KMS-11 (cell line): Measurements from ENCODE around the gene PIGR.

ENCODE experiments used
- H2AFZ ChIP-seq: fragments of 200-600 bp; sonication (generic); 2 replicates; pipeline ENCODE4 v1.6.1; 2016; ENCODE audit warnings: antibody characterized with exemption, mixed run types, low read depth
- H3K27ac ChIP-seq: fragments of 200-600 bp; sonication (generic); 2 replicates; pipeline ENCODE4 v1.6.1; 2016; ENCODE audit warnings: mild to moderate bottlenecking, mixed run types
- H3K27me3 ChIP-seq: fragments of 200-600 bp; sonication (generic); 2 replicates; pipeline ENCODE4 v1.6.1; 2017; ENCODE audit warnings: mild to moderate bottlenecking, low read depth, mixed run types, moderate library complexity; ENCODE audit not compliant: insufficient read depth
- H3K36me3 ChIP-seq: fragments of 200-600 bp; sonication (generic); 2 replicates; pipeline ENCODE4 v1.6.1; 2017; ENCODE audit warnings: mild to moderate bottlenecking, mixed run types; ENCODE audit not compliant: insufficient read depth
- H3K4me1 ChIP-seq: fragments of 200-600 bp; sonication (generic); 2 replicates; pipeline ENCODE4 v1.6.1; 2016; ENCODE audit warnings: mild to moderate bottlenecking, low read depth, mixed run types; ENCODE audit not compliant: poor library complexity, severe bottlenecking
- H3K4me2 ChIP-seq: fragments of 200-600 bp; sonication (generic); 2 replicates; pipeline ENCODE4 v1.7.0; 2016; ENCODE audit warnings: mild to moderate bottlenecking, mixed run types
- H3K4me3 ChIP-seq: fragments of 200-600 bp; sonication (generic); IDR thresholded peaks from 2 replicates; pipeline ENCODE4 v1.6.1; 2017; ENCODE audit warnings: low read depth, low read length, mixed read lengths; ENCODE audit not compliant: insufficient read depth
- H3K79me2 ChIP-seq: fragments of 200-600 bp; sonication (generic); 2 replicates; pipeline ENCODE4 v1.6.1; 2016; ENCODE audit warnings: low read depth, mixed run types; ENCODE audit not compliant: insufficient read depth
- H3K9ac ChIP-seq: fragments of 200-600 bp; sonication (generic); 2 replicates; pipeline ENCODE4 v1.6.1; 2016; ENCODE audit warnings: mild to moderate bottlenecking, mixed run types
- H4K20me1 ChIP-seq: fragments of 200-600 bp; sonication (generic); 2 replicates; pipeline ENCODE4 v1.6.1; 2016; ENCODE audit warnings: mild to moderate bottlenecking, mixed run types; ENCODE audit not compliant: insufficient read depth
- TF ChIP-seq, protein P1 (sequence below): fragments of 200-600 bp; sonication (generic); conservative IDR thresholded peaks from 2 replicates; pipeline ENCODE4 v1.6.1; 2017; ENCODE audit warnings: low read depth, mild to moderate bottlenecking, antibody characterized with exemption, low read length, moderate library complexity, mixed read lengths

Gene PIGR, protein sequence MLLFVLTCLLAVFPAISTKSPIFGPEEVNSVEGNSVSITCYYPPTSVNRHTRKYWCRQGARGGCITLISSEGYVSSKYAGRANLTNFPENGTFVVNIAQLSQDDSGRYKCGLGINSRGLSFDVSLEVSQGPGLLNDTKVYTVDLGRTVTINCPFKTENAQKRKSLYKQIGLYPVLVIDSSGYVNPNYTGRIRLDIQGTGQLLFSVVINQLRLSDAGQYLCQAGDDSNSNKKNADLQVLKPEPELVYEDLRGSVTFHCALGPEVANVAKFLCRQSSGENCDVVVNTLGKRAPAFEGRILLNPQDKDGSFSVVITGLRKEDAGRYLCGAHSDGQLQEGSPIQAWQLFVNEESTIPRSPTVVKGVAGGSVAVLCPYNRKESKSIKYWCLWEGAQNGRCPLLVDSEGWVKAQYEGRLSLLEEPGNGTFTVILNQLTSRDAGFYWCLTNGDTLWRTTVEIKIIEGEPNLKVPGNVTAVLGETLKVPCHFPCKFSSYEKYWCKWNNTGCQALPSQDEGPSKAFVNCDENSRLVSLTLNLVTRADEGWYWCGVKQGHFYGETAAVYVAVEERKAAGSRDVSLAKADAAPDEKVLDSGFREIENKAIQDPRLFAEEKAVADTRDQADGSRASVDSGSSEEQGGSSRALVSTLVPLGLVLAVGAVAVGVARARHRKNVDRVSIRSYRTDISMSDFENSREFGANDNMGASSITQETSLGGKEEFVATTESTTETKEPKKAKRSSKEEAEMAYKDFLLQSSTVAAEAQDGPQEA

DNA sequence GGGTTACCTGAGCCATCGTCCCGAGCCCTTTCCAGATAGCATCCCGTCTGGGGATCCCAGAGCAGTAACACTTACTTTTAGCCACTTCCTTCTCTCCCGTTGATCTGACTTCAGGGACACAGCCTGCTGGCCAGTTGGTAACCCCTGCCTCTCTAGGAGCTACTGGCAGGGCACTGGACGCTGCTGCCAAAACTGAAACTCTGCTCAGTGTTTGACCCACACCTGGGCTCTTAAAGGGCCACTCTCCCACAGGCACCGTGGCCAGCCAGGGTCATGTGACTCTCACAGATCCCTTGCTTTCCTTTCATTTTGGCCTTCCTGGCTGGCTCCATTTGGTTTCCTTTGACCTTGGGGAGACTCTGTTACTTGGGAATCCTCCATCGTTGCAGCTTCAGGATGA lies at the start of gene PIGR:
Gene PIGR (minus strand): TSS at position 206 of the 400 bp plus-strand sequence. CDS start 5,935 bp downstream, outside the sequence.
- TF ChIP-seq, protein P1, sequence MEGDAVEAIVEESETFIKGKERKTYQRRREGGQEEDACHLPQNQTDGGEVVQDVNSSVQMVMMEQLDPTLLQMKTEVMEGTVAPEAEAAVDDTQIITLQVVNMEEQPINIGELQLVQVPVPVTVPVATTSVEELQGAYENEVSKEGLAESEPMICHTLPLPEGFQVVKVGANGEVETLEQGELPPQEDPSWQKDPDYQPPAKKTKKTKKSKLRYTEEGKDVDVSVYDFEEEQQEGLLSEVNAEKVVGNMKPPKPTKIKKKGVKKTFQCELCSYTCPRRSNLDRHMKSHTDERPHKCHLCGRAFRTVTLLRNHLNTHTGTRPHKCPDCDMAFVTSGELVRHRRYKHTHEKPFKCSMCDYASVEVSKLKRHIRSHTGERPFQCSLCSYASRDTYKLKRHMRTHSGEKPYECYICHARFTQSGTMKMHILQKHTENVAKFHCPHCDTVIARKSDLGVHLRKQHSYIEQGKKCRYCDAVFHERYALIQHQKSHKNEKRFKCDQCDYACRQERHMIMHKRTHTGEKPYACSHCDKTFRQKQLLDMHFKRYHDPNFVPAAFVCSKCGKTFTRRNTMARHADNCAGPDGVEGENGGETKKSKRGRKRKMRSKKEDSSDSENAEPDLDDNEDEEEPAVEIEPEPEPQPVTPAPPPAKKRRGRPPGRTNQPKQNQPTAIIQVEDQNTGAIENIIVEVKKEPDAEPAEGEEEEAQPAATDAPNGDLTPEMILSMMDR: no peak
- H4K20me1 ChIP-seq: no peaks in the 10 kb centered on the region
- H2AFZ ChIP-seq: no peak within 1 kb of the TSS
- no peak within 1 kb of the TSS for H3K9ac ChIP-seq
- no peaks in the 10 kb centered on the region for H3K4me1 ChIP-seq
- no peak within 1 kb of the TSS for H3K4me2 ChIP-seq
- no peaks in the 10 kb centered on the region for H3K27me3 ChIP-seq
- H3K4me3 ChIP-seq: no peak within 1 kb of the TSS
- no peaks in the 10 kb centered on the region for H3K36me3 ChIP-seq
- no peaks in the 10 kb centered on the region for H3K79me2 ChIP-seq
- no peak within 1 kb of the TSS for H3K27ac ChIP-seq

- Histone ChIP-seq H3K9ac (no peak overlapping the region), H2AFZ (no peak overlapping the region), H4K20me1 (no peaks in the 10 kb centered on the region; the same call in 1 of the 2 replicates), H3K4me3 (no peak overlapping the region), H3K4me2 (no peak overlapping the region), H3K36me3 (no peaks in the 10 kb centered on the region), H3K27ac (no peak overlapping the region), H3K4me1 (no peaks in the 10 kb centered on the region), H3K79me2 (no peaks in the 10 kb centered on the region), H3K27me3 (no peaks in the 10 kb centered on the region)
- TF ChIP-seq, protein P1: no peak
Observed at GRCh38 chr1:206992790-206993189, 46.5 kb upstream of the PIGR start.

DNA sequence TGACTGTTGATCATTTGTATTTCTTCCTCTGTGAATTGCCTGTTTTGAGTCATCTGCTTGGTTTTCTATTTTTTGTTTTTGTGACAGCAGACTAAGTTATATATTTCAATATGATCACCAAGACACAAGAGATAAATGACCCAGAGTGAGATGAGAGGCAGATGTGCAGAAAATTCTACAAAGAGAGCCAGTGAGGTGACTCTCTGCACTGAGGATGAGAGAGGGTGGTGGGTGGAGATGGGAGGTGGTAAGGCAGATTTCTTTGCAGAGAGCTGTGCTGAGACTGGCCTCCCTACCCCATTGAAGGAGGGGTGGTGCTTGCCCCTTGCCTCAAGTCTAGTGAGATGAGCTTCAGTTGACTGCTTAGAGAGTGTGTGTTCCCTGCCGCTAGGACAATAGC lies 41.6 kb upstream of the PIGR start:
- H2AFZ ChIP-seq: no peak overlapping the region
- H3K4me3 ChIP-seq: no peak overlapping the region
- H3K27me3 ChIP-seq: no peaks in the 10 kb centered on the region
- H3K36me3 ChIP-seq: no peaks in the 10 kb centered on the region
- no peak overlapping the region for H3K9ac ChIP-seq
- TF ChIP-seq, protein P1: no peak
- no peak overlapping the region for H3K27ac ChIP-seq
- no peak overlapping the region for H3K4me2 ChIP-seq
- H3K79me2 ChIP-seq: no peaks in the 10 kb centered on the region
- H3K4me1 ChIP-seq: no peaks in the 10 kb centered on the region
- no peaks in the 10 kb centered on the region; the same call in 1 of the 2 replicates for H4K20me1 ChIP-seq

- Histone ChIP-seq H3K4me3 (no peak overlapping the region), H3K36me3 (no peaks in the 10 kb centered on the region), H3K27ac (no peak overlapping the region), H3K4me2 (no peak overlapping the region), H2AFZ (no peak overlapping the region), H3K9ac (no peak overlapping the region), H3K4me1 (no peaks in the 10 kb centered on the region), H4K20me1 (no peaks in the 10 kb centered on the region), H3K79me2 (no peaks in the 10 kb centered on the region), H3K27me3 (no peaks in the 10 kb centered on the region)
- TF ChIP-seq, protein P1: no peak
Observed at GRCh38 chr1:206986885-206987284, 40.6 kb upstream of the PIGR start.
